Measurements from ENCODE around the gene PRKAR2A.

Gene PRKAR2A

GRCh38 chr3:48750856-48751255 is 96.8 kb downstream of the PRKAR2A start:
- TF ChIP-seq CTCF (IDR thresholded peaks at IDR 0.05) = no peak

GRCh38 chr3:48748754-48749153 is 98.9 kb downstream of the PRKAR2A start:
- TF ChIP-seq CTCF (IDR thresholded peaks at IDR 0.05) = no peak

GRCh38 chr3:48747706-48748105 is 100.0 kb downstream of the PRKAR2A start:
- TF ChIP-seq CTCF (IDR thresholded peaks at IDR 0.05) = no peak

- TF ChIP-seq CTCF (IDR thresholded peaks at IDR 0.05) = no peak
These were observed 100.6 kb downstream of the PRKAR2A start for GRCh38 chr3:48747015-48747615.

GRCh38 chr3:48743773-48744172 is 103.9 kb downstream of the PRKAR2A start:
- no peak for TF ChIP-seq CTCF (IDR thresholded peaks at IDR 0.05)

- peak; percentile 89 for TF ChIP-seq CTCF (IDR thresholded peaks at IDR 0.05)
These were observed 107.5 kb downstream of the PRKAR2A start for GRCh38 chr3:48739955-48740823.

- no peak for TF ChIP-seq CTCF (IDR thresholded peaks at IDR 0.05)
These were observed 108.1 kb downstream of the PRKAR2A start for GRCh38 chr3:48739617-48739954.
